HCEC 1CT (cell line): ENCODE measurements around the gene LAMA3.
A peak's percentile ranks its signal among the peaks of the same experiment; 100 is the strongest.

Source experiments
- DNase-seq: peaks from one replicate; pipeline ENCODE4 v3.0.0-alpha.2; 2017

The LAMA3 gene

DNA sequence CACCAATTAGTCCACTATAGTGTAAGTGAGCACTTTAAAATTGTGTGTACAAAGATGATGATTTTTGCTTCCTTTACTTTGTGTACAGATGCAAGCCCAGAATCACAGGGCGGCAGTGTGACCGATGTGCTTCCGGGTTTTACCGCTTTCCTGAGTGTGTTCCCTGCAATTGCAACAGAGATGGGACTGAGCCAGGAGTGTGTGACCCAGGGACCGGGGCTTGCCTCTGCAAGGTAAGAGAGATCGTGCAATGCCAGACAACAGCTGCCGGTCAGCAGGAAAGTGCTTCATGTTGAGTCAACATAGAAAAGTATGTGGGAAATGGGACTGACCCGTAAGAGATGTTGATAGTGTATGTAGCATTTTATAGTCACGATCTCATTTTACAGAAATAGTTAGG is 168.5 kb downstream of the LAMA3 start:
- DNase-seq: peak; percentile 7

DNA sequence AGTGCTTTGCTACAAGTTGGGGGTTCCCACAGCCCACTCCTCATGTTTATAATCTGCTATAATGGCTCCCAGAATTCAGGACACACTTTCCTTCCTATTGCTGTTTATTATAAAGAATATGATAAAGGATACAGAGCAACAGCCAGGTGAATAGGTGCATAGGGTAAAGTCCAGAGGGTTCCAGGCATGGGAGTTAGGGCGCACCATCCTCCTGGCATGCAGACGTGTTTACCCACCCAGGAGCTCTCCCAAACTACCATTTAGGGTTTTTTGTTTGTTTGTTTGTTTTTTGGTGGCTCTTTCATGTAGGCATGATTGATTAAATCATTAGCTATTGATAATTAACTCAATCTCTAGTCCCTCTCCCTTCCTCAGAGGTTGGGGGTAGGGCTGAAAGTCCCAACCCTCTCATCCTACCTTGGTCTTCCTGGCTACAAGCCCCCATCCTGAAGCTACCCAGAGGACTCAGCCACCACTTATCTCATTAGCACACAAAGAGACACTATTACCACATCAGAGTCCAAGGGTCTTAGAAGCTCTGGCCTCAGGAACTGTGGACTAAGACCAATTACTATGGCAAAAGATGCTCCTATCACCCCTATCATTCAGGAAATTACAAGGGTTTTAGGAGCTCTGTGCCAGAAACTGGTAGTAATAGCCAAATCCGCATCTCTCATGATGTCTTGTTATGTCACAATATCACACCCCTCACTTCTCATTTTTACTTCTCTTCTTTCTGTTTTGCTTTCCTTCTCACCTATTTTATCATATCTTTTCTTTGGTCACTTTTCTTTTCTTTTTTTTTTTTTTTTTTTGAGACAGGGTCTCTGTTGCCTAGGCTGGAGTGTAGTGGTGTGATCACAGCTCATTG is 170.4 kb downstream of the LAMA3 start:
- no peak for DNase-seq

DNA sequence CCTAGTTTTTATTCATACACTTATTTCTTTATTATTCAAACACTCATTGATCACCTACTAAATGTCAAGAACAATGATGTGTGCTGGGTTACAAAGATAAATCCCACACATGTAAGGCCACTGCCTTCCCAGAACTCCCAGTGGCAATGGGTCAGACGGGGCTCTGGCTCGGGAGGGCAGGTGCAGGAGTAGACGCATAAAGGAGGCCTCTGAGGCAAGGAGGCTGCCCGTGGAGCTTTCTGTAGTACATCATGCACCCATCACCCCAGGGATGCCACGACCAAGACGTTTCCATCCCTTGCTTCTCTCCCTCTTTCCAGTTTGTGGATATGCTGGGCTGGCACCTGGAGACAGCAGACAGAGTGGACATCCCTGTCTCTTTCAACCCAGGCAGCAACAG is 172.1 kb downstream of the LAMA3 start:
- DNase-seq: no peak

DNA sequence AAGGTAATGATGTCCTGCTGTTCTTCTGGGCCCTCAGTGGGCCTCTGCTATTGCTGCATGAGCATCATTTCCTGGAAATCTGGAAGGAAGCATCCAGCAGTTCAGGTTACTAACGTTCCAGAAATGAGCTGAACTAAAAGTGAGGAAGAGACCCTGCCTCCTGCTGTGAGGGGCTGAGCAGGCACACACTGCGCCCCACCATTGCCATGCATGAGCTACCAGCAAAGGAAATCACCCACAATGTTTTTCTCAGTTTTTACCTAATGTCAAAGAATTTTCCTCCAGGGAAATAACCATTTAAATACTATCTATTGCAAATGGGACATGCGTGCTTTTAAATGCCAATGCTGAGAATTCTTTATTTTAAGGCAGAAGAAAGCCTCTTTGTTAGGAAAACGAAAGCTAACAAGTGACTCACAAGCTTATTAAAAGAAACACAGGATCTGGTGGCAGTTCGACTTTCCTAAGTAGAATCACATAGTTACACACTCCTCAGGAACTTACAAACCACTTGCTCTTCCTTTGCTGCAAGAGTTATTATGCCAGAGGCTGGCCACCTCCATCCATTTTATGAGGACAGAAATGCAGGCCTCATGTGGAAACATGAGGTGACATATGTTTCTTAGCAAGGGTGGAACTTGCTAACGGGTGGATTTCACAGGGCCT is 172.7 kb downstream of the LAMA3 start:
- DNase-seq: peak; percentile 53

DNA sequence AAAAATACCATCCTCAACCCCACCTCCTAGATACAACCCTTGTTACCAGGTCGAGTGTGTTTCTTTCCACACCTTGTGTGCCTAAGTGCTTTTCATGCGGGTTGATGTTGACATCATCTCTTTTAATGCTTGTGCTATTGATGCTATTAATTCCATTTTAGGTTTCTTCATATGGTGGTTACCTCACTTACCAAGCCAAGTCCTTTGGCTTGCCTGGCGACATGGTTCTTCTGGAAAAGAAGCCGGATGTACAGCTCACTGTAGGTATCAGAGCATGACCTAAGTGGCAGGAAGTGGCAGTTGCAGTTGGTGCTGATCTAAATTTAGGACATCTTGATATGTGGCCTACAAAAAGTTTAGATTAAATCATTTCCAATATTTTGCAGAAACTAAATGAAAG is 175.4 kb downstream of the LAMA3 start:
- no peak for DNase-seq

DNA sequence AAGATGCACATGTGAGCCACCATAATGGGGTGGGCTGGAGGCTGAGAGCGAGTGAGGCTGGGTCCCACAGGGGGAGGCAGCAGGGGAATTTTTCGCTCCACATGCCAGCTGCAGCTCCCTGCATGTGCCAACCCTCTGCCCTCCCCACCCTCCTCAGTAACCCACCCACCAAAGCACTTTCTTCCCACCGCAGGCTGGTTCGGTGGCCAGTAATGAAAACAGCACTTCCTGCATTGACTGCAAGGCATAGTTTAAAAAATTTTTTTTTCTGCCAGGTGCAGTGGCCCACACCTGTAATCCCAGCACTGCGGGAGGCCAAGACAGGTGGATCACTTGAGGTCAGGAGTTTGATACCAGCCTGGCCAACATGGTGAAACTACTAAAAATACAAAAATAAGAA is 177.8 kb downstream of the LAMA3 start:
- no peak for DNase-seq

DNA sequence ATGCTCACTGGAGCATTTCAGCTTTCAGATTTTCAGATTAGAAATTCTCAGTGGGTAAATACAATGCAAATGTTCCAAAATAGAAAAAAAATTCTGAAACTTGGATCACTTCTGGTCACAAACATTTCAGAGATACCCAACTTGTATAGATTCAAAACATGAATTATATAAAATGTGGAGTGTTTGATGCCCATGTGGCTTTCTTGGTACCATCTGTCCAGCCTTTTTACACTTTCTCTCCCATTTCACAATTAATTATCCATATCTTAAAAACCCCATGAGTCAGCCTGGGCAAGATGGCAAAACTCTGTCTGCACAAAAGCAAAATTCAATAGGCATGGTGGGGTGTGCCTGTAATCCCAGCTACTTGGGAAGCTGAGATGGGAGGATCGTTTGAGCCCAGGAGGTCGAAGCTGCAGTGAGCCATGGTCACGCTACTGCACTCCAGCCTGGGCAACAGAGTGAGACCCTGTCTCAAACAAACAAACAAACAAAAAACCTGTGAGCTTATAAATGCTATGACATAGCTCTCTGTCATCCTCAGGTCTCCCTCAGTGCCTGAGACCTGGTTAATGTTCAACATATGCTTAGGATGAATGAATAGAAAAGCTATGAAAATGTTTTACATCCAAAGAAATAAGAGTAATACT is 179.0 kb downstream of the LAMA3 start:
- no peak for DNase-seq

DNA sequence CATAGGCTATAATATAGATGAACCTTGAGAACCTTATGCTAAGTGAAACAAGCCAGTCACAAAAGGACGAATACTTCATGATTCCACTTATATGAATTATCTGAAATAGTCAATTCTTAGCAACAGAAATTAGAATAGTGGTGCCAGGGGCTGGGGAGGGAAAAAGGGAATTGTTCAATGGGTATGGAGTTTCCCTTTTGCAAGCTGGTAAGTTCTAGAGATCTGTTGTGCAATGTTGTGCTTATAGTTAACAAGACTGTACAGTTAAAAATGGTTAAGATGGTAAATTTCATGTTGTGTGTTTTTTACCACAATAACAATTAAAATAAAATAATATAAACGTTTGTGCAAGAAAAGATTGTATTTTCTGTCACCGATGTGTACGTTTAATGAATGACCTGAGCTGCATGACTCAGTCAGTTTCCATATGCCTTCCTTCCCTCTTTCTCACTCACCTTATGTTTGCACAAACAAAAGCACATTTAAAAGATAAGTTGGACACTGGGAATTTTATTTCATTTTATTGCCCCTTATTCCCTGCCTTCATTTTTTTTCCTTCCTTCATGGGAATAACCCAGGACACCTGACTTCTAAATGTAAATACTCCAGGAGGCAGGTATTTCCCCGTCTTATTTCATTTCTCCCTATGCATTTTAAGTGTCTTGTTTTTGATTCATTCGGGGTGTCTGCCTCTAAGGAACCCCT is 181.6 kb downstream of the LAMA3 start:
- DNase-seq: no peak

DNA sequence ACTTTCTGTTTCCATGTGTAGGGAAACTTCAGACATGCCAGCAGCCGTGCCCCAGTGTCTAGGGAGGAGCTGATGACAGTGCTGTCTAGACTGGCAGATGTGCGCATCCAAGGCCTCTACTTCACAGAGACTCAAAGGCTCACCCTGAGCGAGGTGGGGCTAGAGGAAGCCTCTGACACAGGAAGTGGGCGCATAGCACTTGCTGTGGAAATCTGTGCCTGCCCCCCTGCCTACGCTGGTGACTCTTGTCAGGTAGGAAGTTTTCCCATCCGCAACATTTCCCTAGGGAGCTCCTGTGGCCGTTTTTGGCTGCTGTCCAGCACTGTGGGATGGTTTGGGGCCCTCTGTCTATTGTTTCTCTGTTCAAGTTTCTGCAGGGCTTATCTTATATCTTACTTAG is 182.2 kb downstream of the LAMA3 start:
- DNase-seq: no peak

DNA sequence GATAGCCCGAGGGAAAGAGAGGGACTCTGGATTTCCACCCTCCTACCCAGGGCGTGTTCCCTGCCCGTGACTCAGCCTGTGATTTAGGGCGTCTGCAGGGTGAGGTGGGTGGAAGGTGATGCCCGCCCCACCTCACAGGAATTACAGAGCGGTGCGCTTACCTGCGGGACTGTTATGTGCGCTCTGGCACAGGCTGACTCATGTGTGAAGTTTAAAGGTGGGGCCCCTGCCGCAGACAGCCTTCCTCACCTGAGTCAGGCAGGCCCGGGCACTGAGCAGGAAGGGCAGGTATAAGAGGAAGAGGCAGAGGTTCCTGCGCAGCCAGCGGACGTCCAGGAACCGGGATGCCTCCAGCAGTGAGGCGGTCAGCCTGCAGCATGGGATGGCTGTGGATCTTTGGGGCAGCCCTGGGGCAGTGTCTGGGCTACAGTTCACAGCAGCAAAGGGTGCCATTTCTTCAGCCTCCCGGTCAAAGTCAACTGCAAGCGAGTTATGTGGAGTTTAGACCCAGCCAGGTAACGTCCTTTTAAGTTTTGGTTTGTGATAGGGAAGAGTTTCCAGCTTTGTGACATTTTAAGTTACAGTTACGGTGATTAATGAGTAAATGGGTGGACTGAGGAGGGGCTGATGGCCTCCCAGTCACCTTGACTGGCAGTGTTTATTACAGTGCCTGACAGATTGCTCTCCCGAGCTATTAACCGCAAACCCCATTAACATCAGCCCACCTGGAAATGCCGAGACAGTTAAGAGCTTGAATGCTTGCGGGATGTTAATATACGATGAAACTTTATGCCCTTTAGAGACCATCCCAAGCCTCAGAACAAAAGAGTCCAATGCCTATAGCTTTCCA is 183.7 kb downstream of the LAMA3 start:
- DNase-seq: no peak

DNA sequence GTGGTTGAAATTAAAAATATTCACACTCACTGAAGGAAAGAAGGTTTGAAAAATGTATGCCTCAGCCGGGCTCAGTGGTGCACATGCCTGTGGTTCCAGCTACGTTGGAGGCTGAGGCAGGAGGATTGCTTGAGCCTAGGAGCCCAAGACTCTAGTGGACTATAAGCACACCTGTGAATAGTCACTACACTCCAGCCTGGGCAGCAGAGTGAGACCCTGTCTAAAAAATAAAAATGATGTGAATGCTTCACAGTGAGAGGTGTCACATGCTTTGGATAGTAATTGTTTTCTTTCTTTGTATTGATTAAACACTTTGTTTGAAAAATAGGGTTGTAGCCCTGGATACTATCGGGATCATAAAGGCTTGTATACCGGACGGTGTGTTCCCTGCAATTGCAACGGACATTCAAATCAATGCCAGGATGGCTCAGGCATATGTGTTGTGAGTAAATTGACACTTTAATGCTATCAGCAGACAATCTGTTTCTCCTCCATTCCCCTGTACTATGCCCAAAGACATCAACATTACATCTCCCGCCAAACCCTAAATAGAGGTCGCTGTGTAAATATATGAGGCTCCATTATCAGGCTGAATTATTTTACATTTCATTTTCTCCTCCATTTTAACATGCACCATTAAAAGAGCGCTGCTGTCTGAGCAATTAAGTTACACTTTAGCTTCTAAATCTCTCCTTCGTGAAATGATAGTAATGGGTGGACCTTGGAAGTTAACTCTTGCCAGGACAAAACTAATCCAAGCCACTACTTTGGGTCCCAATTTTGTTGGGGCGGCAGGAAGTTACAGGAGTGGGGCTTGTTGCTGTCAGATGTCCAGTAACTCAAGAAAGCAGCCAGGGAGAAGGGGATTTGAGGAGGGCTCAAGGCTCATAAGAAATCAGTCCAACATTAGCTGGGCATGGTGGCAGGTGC is 187.0 kb downstream of the LAMA3 start:
- no peak for DNase-seq

DNA sequence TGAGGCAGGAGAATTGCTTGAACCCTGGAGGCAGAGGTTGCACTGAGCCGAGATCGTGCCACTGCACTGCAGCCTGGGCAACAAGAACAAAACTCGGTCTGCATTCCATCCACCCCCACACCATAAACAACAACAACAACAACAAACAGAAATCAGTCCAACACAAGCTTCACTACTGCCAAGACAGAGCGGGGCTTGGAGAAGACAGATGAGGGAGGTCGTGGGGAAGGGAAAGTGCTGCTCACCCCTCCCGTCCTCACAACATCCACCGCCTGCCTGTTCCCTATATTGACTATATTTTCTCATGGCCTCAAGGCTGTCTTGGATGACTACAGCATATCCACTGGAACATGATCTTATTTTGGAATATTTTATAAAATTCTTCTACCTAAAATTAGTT is 187.7 kb downstream of the LAMA3 start:
- DNase-seq: no peak

DNA sequence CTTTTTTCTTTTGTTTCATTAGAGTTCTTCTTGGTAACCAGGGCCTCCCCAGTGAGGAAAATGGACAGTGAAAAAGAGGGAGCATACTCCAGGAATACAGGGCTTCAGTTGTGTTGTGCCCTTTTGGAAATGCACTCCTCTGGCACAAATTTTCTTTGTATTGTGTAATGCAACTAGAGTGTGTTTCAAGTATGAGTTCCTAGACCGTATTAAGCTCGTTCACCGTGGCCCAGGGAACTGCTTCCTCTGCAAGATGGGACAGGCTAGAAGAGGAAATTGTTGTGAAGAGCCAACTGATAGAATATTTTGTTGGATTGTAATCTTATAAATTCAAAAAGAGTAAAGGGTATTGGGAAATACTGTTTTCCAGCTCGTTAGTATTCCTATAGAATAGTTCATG is 188.1 kb downstream of the LAMA3 start:
- no peak for DNase-seq

DNA sequence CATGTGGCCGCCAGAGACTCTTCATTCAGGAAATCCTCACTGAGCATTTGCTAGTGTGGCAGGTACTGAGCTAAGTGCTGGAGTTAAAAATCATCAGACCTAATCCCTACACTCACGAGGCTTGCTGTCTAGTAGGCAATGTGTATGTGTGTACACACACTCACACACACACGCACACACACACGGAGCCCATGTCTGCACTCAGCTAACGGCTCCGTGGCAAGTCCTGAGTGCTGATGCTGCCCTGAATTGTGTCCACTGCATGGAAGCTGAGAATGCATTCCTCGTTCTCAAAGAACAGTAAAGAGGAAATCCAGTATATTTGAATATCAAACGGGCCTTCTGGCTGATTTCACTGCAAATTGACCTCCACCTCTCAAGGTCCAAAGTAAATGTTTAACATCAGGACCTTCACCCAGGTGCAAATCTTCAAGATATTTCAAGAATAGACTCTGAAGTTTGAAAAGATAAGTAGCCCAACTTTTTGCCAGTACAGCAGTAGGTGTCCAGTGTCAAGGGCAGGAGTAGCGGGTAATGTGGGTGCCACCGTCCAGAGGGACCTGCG is 189.2 kb downstream of the LAMA3 start:
- DNase-seq: no peak

DNA sequence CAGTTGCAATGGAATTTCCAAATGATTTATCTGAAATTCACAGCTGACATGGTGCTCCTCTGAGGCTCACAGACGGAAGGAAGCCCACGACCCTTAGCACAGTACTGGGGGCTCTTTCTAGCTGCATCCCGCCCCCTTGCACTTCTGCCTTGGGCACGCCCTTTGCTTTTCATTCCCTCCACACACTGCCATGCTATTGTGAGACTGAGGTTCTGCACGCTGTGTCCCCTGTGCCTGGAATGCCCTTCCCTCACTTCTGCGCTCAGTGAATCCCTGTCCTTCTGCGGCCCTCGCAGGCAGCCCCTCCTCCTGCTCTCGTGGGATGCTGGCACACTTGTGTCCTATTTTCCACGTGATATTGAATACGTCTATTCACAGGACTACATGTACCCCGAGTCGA is 189.9 kb downstream of the LAMA3 start:
- no peak for DNase-seq

DNA sequence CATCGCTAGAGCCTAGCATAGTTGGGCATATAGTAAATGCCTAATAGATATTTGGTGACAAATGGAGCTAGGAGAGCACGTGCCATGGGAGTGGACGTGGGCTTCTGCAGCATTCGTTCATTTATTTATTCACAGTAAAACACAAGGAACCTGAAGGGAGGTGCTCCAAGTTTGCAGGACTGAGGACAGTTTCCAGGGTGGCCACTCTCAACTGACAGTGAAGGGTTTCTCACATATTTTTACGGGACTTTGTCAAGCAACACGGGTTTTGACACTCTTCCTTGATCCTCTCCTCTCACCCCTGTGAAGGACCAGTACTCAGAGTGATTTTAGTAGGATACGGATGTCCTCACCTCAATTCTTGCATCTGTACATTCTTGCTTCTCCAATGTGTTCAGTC is 190.3 kb downstream of the LAMA3 start:
- DNase-seq: no peak

DNA sequence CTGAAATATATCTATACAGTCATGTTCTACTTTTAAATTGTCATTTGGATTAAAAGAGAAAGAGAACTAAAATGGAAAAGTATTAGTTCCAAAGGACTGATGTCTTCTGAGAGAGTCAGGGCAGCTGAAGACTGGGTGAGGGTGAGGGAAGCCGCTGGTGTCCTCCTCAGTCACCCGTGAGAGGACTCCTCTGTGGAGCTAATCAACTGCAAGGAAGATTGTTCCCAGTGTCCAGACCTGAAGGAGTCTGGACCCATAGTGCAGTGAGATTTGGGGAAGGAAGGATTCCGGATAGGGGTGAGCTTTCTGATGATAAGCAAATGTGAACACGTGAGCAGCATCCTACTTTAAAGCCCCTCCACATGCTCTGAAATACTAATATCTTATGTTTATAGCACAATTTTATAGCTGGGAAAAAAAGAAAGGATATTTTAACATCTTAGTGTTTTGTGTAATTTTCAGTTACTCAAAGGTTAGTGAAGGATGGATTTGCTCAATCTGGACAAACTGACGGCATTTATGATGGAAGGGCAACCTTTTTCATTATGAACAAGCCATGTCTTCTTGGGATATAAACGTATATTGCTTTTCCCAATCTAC is 190.8 kb downstream of the LAMA3 start:
- DNase-seq: no peak

DNA sequence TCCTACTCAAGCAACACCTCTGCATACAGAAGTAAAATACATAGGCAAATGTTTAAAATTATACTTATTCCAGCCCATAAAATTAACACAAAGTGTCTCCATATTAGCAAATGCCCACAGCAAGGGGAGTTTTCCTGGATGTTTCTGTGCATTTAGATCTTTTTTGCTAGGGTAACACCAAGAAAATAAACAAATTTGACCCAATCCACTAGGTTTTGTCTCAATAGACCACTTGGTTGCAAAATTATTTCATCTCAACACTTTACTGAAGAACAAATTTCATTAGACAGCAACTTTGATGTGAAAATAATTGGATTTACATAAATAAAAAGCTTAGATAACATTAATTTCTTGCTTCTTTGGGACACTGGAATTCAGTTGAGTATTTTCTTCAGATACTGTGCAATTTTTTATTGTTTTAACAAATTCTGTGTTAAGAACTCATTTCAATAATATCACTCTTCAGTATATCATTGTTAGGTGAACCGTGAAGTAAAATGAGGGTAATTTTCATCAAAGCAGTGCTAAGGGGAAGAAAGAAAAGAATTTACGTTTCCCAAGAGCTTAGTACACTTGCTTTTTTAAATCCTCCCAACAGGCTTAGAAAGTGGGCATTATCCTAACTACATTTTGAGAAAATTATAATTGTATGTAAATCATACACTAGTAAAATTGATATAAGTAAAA is 191.8 kb downstream of the LAMA3 start:
- DNase-seq: no peak

DNA sequence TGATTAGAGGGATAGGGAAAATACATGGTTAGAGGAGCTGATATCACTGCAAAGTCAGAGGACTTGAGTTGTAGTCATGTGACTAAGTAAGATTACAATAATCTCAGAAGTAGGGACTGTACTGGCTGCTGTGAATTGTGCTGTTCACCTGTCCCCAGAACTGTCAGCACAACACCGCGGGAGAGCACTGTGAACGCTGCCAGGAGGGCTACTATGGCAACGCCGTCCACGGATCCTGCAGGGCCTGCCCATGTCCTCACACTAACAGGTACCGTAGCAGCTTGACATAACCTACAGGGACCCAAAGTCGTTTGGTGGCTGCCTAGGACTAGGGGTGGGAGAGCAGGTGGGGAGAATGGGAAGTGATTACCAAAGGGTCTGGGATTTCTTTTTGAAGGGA is 192.5 kb downstream of the LAMA3 start:
- DNase-seq: no peak
